ENCODE data around the gene RHOA. TPM values are rescaled to one million over a fixed set of nuclear protein-coding genes. Genes with fewer than 3 reads are reported as not detected.

RHOA gene
- total and polyA plus RNA-seq, 2 of the 13 experiments (the other 11 are each of a cell fraction or from before 2014, with no cell fraction given), result 131 to 177 TPM

GRCh38 chr3:49422379-49423248 lies 10.8 kb upstream of the RHOA start, which contains the start of gene AMT (continued):
- TF ChIP-seq ZBTB39 (CRISPR knock-in tag; IDR thresholded peaks at IDR 0.05), result peak; percentile 70; the same call in 1 of the 2 replicates
- 0 out of 2 replicates have a peak, but pooled peaks have one; percentile 22 for TF ChIP-seq ZNF230 (CRISPR knock-in tag; IDR thresholded peaks at IDR 0.05)
- TF ChIP-seq SETDB1 (CRISPR knock-in tag; IDR thresholded peaks at IDR 0.05; ENCODE audit: borderline replicate concordance), result no peak
- no peak for TF ChIP-seq TCF7L2 (IDR thresholded peaks at IDR 0.05; ENCODE audit: low read depth, low read length)
- TF ChIP-seq ZNF580 (CRISPR knock-in tag; IDR thresholded peaks at IDR 0.05; ENCODE audit: borderline replicate concordance, low read depth), result 0 out of 2 replicates have a peak, but pooled peaks have one; percentile 18
- TF ChIP-seq JUND (CRISPR knock-in tag; IDR thresholded peaks at IDR 0.05), result peak; percentile 69; the same call in 1 of the 2 replicates
- no peak for TF ChIP-seq U2AF1 (optimal IDR thresholded peaks at IDR 0.05; ENCODE audit: low read depth, low read length)
- TF ChIP-seq NR2C2 (CRISPR knock-in tag; IDR thresholded peaks at IDR 0.05; ENCODE audit: borderline replicate concordance), result peak; percentile 89
- TF ChIP-seq ZNF256 (CRISPR knock-in tag; conservative IDR thresholded peaks at IDR 0.05), result no peak
- TF ChIP-seq ZNF746 (CRISPR knock-in tag; IDR thresholded peaks at IDR 0.05), result no peak
- no peak for TF ChIP-seq KLF16 (CRISPR knock-in tag; IDR thresholded peaks at IDR 0.05)
- TF ChIP-seq SP4 (CRISPR knock-in tag; IDR thresholded peaks at IDR 0.05), result no peak
- no peak for TF ChIP-seq CCDC6 (CRISPR knock-in tag; IDR thresholded peaks at IDR 0.05)
- TF ChIP-seq PHF5A (CRISPR knock-in tag; IDR thresholded peaks at IDR 0.05; ENCODE audit: low read depth, unreplicated experiment), result no peak
- no peak for TF ChIP-seq ZNF660 (CRISPR knock-in tag; IDR thresholded peaks at IDR 0.05; ENCODE audit: borderline replicate concordance, low read depth)
- TF ChIP-seq TCF7 (IDR thresholded peaks at IDR 0.05; ENCODE audit: low read depth), result no peak
- peak; percentile 50 for TF ChIP-seq ZNF556 (CRISPR knock-in tag; IDR thresholded peaks at IDR 0.05; ENCODE audit: borderline replicate concordance)
- no peak for TF ChIP-seq ZNF83 (CRISPR knock-in tag; IDR thresholded peaks at IDR 0.05; ENCODE audit: borderline replicate concordance)
- no peak for TF ChIP-seq PAF1 (CRISPR knock-in tag; IDR thresholded peaks at IDR 0.05)
- TF ChIP-seq ZNF629 (CRISPR knock-in tag; conservative IDR thresholded peaks at IDR 0.05), result no peak
- TF ChIP-seq ZNF10 (CRISPR knock-in tag; IDR thresholded peaks at IDR 0.05; ENCODE audit: borderline replicate concordance, low read depth), result no peak
- peak; percentile 27 for TF ChIP-seq RBM39 (IDR thresholded peaks at IDR 0.05; ENCODE audit: low read depth, low read length, poor library complexity, severe bottlenecking)
- no peak for TF ChIP-seq NCOA2 (CRISPR knock-in tag; IDR thresholded peaks at IDR 0.05)
- 0 out of 2 replicates have a peak, but pooled peaks have one; percentile 6 for TF ChIP-seq ZNF354B (CRISPR knock-in tag; IDR thresholded peaks at IDR 0.05)
- 0 out of 2 replicates have a peak, but pooled peaks have one; percentile 27 for TF ChIP-seq TEF (CRISPR knock-in tag; IDR thresholded peaks at IDR 0.05)
- TF ChIP-seq ZNF674 (CRISPR knock-in tag; IDR thresholded peaks at IDR 0.05; ENCODE audit: low read depth), result no peak
- no peak for TF ChIP-seq ZNF431 (CRISPR knock-in tag; IDR thresholded peaks at IDR 0.05; ENCODE audit: borderline replicate concordance, low read depth)
- no peak for TF ChIP-seq NFE2L1 (CRISPR knock-in tag; IDR thresholded peaks at IDR 0.05; ENCODE audit: borderline replicate concordance)
